SK-N-SH (cell line): ENCODE measurements around the gene C6orf120. TPM values are rescaled to one million over a fixed set of nuclear protein-coding genes. Genes with fewer than 3 reads are reported as not detected.

ENCODE experiments used
- CTCF ChIA-PET: fragments of 300-600, 350-600 bp; formaldehyde crosslinking; extraction: SDS; loops from one replicate; lab custom pipeline; 2021; lab: Yijun Ruan, JAX
- POLR2A ChIA-PET: fragments of 350-600 bp; sonication (Branson Sonifier 250); formaldehyde crosslinking; extraction: SDS; loops from one replicate; lab custom pipeline; 2020; ENCODE audit warnings: antibody characterized with exemption, inconsistent platforms; lab: Yijun Ruan, JAX
- DNase-seq: peaks from one replicate; pipeline ENCODE4 v3.0.0; 2012
- H2AFZ ChIP-seq: fragments of 200-600 bp; sonication (generic); 2 replicates; pipeline ENCODE4 v1.8.1; 2016; ENCODE audit warnings: antibody characterized with exemption, mild to moderate bottlenecking, low read depth
- H3F3A ChIP-seq: fragments of 200-600 bp; sonication (generic); replicated peaks from 2 replicates; pipeline ENCODE3; 2016; ENCODE audit warnings: antibody characterized with exemption, mild to moderate bottlenecking; ENCODE audit not compliant: insufficient read depth
- H3K27ac ChIP-seq, 2 experiments: fragments of 200-500 bp in 1 of 2; fragments of 200-600 bp in 1 of 2; sonication (Bioruptor generic) in 1 of 2; sonication (generic), shearing (Covaris generic) in 1 of 2; 2 replicates each; pipeline versions ENCODE4 v1.5.1 to v1.6.1; 2014 to 2016; ENCODE audit warnings: low read depth in 2 of 2, inconsistent platforms in 1 of 2, low read length in 1 of 2, mild to moderate bottlenecking in 1 of 2, mixed read lengths in 1 of 2
- H3K27me3 ChIP-seq: fragments of 200-600 bp; sonication (generic), shearing (Covaris generic); 2 replicates; pipeline ENCODE4 v1.6.1; 2016; ENCODE audit warnings: mixed run types; ENCODE audit not compliant: insufficient read depth
- H3K36me3 ChIP-seq, 2 experiments: fragments of 200-500 bp in 1 of 2; fragments of 200-600 bp in 1 of 2; sonication (Bioruptor generic) in 1 of 2; sonication (generic) in 1 of 2; replicated peaks in 1 of 2; 2 replicates each; pipeline versions ENCODE3 to v1.5.1; 2014 to 2016; ENCODE audit warnings: low read length in 1 of 2, mild to moderate bottlenecking in 1 of 2; ENCODE audit not compliant: insufficient read depth in 2 of 2, control insufficient read depth in 1 of 2
- H3K4me1 ChIP-seq, 2 experiments: fragments of 200-500 bp in 1 of 2; fragments of 200-600 bp in 1 of 2; sonication (Bioruptor generic) in 1 of 2; sonication (generic), shearing (Covaris generic) in 1 of 2; 2 replicates each; pipeline versions ENCODE4 v1.5.1 to v1.6.1; 2014 to 2016; ENCODE audit warnings: low read depth in 1 of 2, low read length in 1 of 2, mixed run types in 1 of 2; ENCODE audit not compliant: insufficient read depth in 2 of 2, control insufficient read depth in 1 of 2
- H3K4me2 ChIP-seq: fragments of 200-600 bp; sonication (generic), shearing (Covaris generic); 2 replicates; pipeline ENCODE4 v1.6.1; 2017; ENCODE audit warnings: mixed run types
- H3K4me3 ChIP-seq, 2 experiments: fragments of 200-500 bp in 1 of 2; fragments of 200-600 bp in 1 of 2; sonication (Bioruptor generic) in 1 of 2; sonication (generic), shearing (Covaris generic) in 1 of 2; 2 replicates each; pipeline versions ENCODE4 v1.5.1 to v1.8.1; 2014 to 2016; ENCODE audit warnings: low read depth in 2 of 2, inconsistent platforms in 1 of 2, low read length in 1 of 2, mild to moderate bottlenecking in 1 of 2, mixed read lengths in 1 of 2, moderate library complexity in 1 of 2
- H3K79me2 ChIP-seq: fragments of 200-600 bp; sonication (generic); 2 replicates; pipeline ENCODE4 v1.8.1; 2017; ENCODE audit warnings: mild to moderate bottlenecking; ENCODE audit not compliant: insufficient read depth
- H3K9ac ChIP-seq: fragments of 200-600 bp; sonication (generic); 2 replicates; pipeline ENCODE4 v1.6.1; 2017; ENCODE audit warnings: mixed run types
- H3K9me2 ChIP-seq: fragments of 200-600 bp; sonication (generic); 2 replicates; pipeline ENCODE4 v1.6.1; 2017; ENCODE audit warnings: mixed run types
- H3K9me3 ChIP-seq: fragments of 200-600 bp; sonication (generic); 2 replicates; pipeline ENCODE4 v1.6.1; 2017; ENCODE audit warnings: mixed run types, mild to moderate bottlenecking, moderate library complexity
- H4K20me1 ChIP-seq: fragments of 200-600 bp; sonication (generic); 2 replicates; pipeline ENCODE4 v1.6.1; 2017; ENCODE audit warnings: mild to moderate bottlenecking, mixed run types; ENCODE audit not compliant: insufficient read depth
- CTCF ChIP-seq: fragments of 200-600 bp; sonication (generic); IDR thresholded peaks from 2 replicates; pipeline ENCODE4 v1.6.1; 2017; ENCODE audit warnings: antibody characterized with exemption, mild to moderate bottlenecking, moderate library complexity
- ELF1 ChIP-seq: IDR thresholded peaks from 2 replicates; pipeline ENCODE4 v1.4.0; 2012
- FOXM1 ChIP-seq: IDR thresholded peaks from 2 replicates; pipeline ENCODE4 v1.4.0; 2012; ENCODE audit warnings: low read depth, mild to moderate bottlenecking
- GABPA ChIP-seq: IDR thresholded peaks from 2 replicates; pipeline ENCODE4 v1.4.0; 2012; ENCODE audit warnings: low read depth, mild to moderate bottlenecking
- GATA2 ChIP-seq: sonication (generic); formaldehyde crosslinking; IDR thresholded peaks from 2 replicates; pipeline ENCODE4 v1.5.0; 2020; ENCODE audit warnings: mild to moderate bottlenecking, missing genetic modification reagents
- JUND ChIP-seq: IDR thresholded peaks from 2 replicates; pipeline ENCODE4 v1.4.0; 2012
- MAX ChIP-seq: IDR thresholded peaks from 2 replicates; pipeline ENCODE4 v1.4.0; 2012; ENCODE audit warnings: low read depth
- MEF2A ChIP-seq: IDR thresholded peaks from 2 replicates; pipeline ENCODE4 v1.4.0; 2012; ENCODE audit warnings: low read depth, borderline replicate concordance
- MXI1 ChIP-seq: IDR thresholded peaks from 2 replicates; pipeline ENCODE4 v1.6.1; 2012; ENCODE audit warnings: mild to moderate bottlenecking, low read depth, low read length, improper control_type of control experiment
- NFIC ChIP-seq: IDR thresholded peaks from 2 replicates; pipeline ENCODE4 v1.4.0; 2012; ENCODE audit warnings: borderline replicate concordance
- RCOR1 ChIP-seq: fragments of 150-350 bp; IDR thresholded peaks from 2 replicates; pipeline ENCODE4 v1.6.1; 2017; ENCODE audit warnings: antibody characterized with exemption, low read length
- SIN3A ChIP-seq: IDR thresholded peaks from 2 replicates; pipeline ENCODE4 v1.6.1; 2012; ENCODE audit warnings: low read depth, mild to moderate bottlenecking, low read length, moderate library complexity, borderline replicate concordance
- SMC3 ChIP-seq: IDR thresholded peaks from 2 replicates; pipeline ENCODE4 v1.6.1; 2012; ENCODE audit warnings: low read depth, low read length, improper control_type of control experiment
- TCF12 ChIP-seq: IDR thresholded peaks from 2 replicates; pipeline ENCODE4 v1.4.0; 2012
- TEAD4 ChIP-seq: IDR thresholded peaks from 2 replicates; pipeline ENCODE4 v1.4.0; 2012; ENCODE audit warnings: mild to moderate bottlenecking, borderline replicate concordance; ENCODE audit not compliant: insufficient read depth
- USF2 ChIP-seq: fragments of 150-350 bp; IDR thresholded peaks from 2 replicates; pipeline ENCODE4 v1.6.1; 2017; ENCODE audit warnings: antibody characterized with exemption, low read length, low read depth, borderline replicate concordance
- ZBTB33 ChIP-seq: IDR thresholded peaks from 2 replicates; pipeline ENCODE4 v1.4.0; 2012; ENCODE audit warnings: low read depth, borderline replicate concordance
- WGBS: methylation state at CpG from one replicate; pipeline ENCODE4 v1.1.6; 2017; ENCODE audit warnings: low lambda C conversion rate; 5-methylcytosine and 5-hydroxymethylcytosine counted together
- polyA plus RNA-seq, 3 experiments: library from polyadenylated mRNA; depleted of rRNA; stranded (reverse); fragments of >200 nt; gene quantifications; 2 replicates each; pipeline ENCODE4 v1.2.3, GENCODE V29; 2012

C6orf120 gene
- polyA plus RNA-seq, 1 of the 3 experiments (the other 2 are of a cell fraction), result 10.1 TPM

- POLR2A ChIA-PET, result no interaction called here
- H3K4me2 ChIP-seq, result no peak overlapping the region
- WGBS, result 96% methylated on average over 2 of the region's 2 CpGs
- H3K27ac ChIP-seq, result no peak overlapping the region
- TF ChIP-seq MEF2A (no peak), SMC3 (no peak), NFIC (no peak), MXI1 (no peak), GATA2 (CRISPR knock-in tag) (no peak), TEAD4 (no peak), TCF12 (no peak), SIN3A (no peak), CTCF (no peak), FOXM1 (no peak), GABPA (no peak), ELF1 (no peak), MAX (no peak), ZBTB33 (no peak), RCOR1 (no peak), USF2 (no peak), JUND (no peak)
- H3K9me3 ChIP-seq, result peaks cover 12% of the 10 kb centered on the region
- DNase-seq, result no peak
- H4K20me1 ChIP-seq, result no peaks in the 10 kb centered on the region
- no peaks in the 10 kb centered on the region for H3K9me2 ChIP-seq
- no peak overlapping the region for H2AFZ ChIP-seq
- no peaks in the 10 kb centered on the region for H3K27me3 ChIP-seq
- H3K4me1 ChIP-seq, result no peaks in the 10 kb centered on the region
- H3K9ac ChIP-seq, result no peak overlapping the region
- peaks cover 38 to 56% of the 10 kb centered on the region in 2 experiments for H3K36me3 ChIP-seq
- peaks cover 18% of the 10 kb centered on the region for H3K79me2 ChIP-seq
- H3F3A ChIP-seq, result no peaks in the 10 kb centered on the region
- H3K4me3 ChIP-seq, result no peak overlapping the region
- CTCF ChIA-PET, result no interaction called here
Measured at GRCh38 chr6:169685860-169686259, 16.1 kb upstream of the C6orf120 start.
